Peyer's patch (tissue), 4 donors: ENCODE results near the gene NCS1. TPM values are rescaled to one million over a fixed set of nuclear protein-coding genes. Genes with fewer than 3 reads are reported as not detected.
A peak's percentile ranks its signal among the peaks of the same experiment; 100 is the strongest.

Experiments
- DNase-seq, 3 donors: peaks; one replicate each; pipeline ENCODE4 v3.0.0-alpha.2; 2017 to 2019
- H3K27ac ChIP-seq, 4 donors: fragments of 200-600 bp; sonication (generic); one replicate each; pipeline ENCODE4 v1.5.1; 2016 to 2019
- H3K27me3 ChIP-seq, 2 donors: fragments of 200-600 bp; sonication (generic); one replicate each; pipeline ENCODE4 v1.5.1; 2019
- H3K36me3 ChIP-seq, 3 donors: fragments of 200-600 bp; sonication (generic); one replicate each; pipeline ENCODE4 v1.5.1; 2016 to 2019
- H3K4me1 ChIP-seq, 4 donors: fragments of 200-600 bp; sonication (generic); one replicate each; pipeline ENCODE4 v1.5.1; 2016 to 2019
- H3K4me3 ChIP-seq, 4 donors: fragments of 200-600 bp; sonication (generic); 1 replicate in 3 of 4; 2 replicates in 1 of 4; pipeline ENCODE4 v1.5.1; 2016 to 2019; ENCODE audit warnings: mild to moderate bottlenecking in 1 of 4
- H3K9me3 ChIP-seq, 4 donors: fragments of 200-600 bp; sonication (generic); one replicate each; pipeline ENCODE4 v1.5.1; 2016 to 2019; ENCODE audit warnings: mild to moderate bottlenecking in 1 of 4
- CTCF ChIP-seq, 6 experiments: fragments of 450-650 bp in 4 of 6; fragments of 200-600 bp in 2 of 6; sonication (generic) in 1 of 6; IDR thresholded peaks; one replicate each; pipeline ENCODE4 v1.5.1; 2017 to 2019; ENCODE audit warnings: antibody characterized with exemption in 6 of 6, mild to moderate bottlenecking in 3 of 6, moderate library complexity in 1 of 6
- POLR2A ChIP-seq, 2 donors: fragments of 450-650 bp; IDR thresholded peaks; one replicate each; pipeline ENCODE4 v1.5.1; 2017; ENCODE audit warnings: antibody characterized with exemption in 2 of 2, mild to moderate bottlenecking in 2 of 2, moderate library complexity in 2 of 2
- total RNA-seq, 4 donors: library from RNA; depleted of rRNA; stranded (reverse); fragments of >200 nt; gene quantifications; one replicate each; pipeline ENCODE4 v1.1.0, GENCODE V29; 2016

NCS1 gene
- total RNA-seq, 4 donors from 2014 or later: 0.70 to 6.6 (median 4.1) TPM

DNA sequence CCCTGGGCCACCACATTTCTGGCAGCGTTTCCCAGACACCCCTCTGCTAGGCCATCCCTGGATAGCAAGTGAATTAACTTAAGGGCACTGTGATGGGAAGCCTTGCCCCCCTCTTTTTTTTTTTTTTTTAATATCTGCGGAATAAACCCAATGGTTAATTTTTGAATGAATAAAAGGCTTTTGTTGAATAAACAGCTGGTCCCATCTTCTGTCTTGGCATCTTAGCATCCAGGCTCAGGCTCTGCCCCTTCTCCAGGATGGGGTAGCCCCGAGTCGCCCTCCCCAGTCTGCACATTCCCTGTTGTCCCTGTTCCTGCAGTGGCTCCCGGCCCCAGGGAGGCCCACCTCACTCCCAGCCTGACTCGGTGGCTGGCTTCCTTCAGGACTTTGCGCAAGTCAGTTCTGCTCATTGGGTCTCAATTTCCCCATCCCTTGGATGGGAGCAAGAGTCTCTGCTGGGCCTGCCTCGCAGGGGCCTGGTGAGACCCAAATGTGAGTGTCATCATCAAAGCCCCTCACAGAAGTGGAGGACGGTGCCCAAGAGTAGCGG, 64.3 kb downstream of the NCS1 start:
- DNase-seq: no peak
- no peak for TF ChIP-seq CTCF (IDR thresholded peaks at IDR 0.05)
- no peak for TF ChIP-seq POLR2A (IDR thresholded peaks at IDR 0.05)
- no peaks in the 10 kb centered on the region for H3K9me3 ChIP-seq
- H3K4me3 ChIP-seq: no peak overlapping the region
- no peaks in the 10 kb centered on the region for H3K36me3 ChIP-seq
- no peaks in the 10 kb centered on the region for H3K27me3 ChIP-seq
- H3K4me1 ChIP-seq: peaks cover 0 to 13% (median 0%) of the 10 kb centered on the region in 4 donors
- H3K27ac ChIP-seq: peak overlapping the region in 3 of 4 donors; percentile 35 to 54 (median 38)

DNA sequence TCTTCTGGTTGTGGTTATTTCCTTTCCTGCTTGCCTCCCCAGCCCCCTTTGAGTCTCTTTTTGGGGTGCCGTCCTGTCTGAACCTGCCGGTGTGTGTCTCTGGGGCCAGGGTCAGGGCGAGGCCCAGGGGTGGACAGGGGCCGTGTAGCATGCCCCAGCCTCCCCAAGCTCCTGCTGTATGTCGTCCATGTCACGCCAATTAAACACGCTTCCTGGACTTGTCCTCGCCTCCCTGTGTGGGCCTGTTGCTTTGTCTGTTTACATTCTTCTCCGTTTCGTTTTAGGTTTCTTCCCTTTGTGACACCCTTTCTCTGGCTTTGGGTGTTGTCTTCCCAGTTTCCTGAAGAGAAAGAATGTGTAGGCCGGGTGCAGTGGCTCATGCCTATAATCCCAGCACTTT, 64.9 kb downstream of the NCS1 start:
- Histone ChIP-seq H3K36me3 (no peaks in the 10 kb centered on the region), H3K27ac (peak overlapping the region in 3 of 4 donors; percentile 35 to 54 (median 38)), H3K27me3 (no peaks in the 10 kb centered on the region), H3K9me3 (no peaks in the 10 kb centered on the region), H3K4me3 (no peak overlapping the region), H3K4me1 (peaks cover 0 to 13% (median 0%) of the 10 kb centered on the region in 4 donors)
- no peak for TF ChIP-seq POLR2A (IDR thresholded peaks at IDR 0.05)
- no peak for TF ChIP-seq CTCF (IDR thresholded peaks at IDR 0.05)
- no peak for DNase-seq

DNA sequence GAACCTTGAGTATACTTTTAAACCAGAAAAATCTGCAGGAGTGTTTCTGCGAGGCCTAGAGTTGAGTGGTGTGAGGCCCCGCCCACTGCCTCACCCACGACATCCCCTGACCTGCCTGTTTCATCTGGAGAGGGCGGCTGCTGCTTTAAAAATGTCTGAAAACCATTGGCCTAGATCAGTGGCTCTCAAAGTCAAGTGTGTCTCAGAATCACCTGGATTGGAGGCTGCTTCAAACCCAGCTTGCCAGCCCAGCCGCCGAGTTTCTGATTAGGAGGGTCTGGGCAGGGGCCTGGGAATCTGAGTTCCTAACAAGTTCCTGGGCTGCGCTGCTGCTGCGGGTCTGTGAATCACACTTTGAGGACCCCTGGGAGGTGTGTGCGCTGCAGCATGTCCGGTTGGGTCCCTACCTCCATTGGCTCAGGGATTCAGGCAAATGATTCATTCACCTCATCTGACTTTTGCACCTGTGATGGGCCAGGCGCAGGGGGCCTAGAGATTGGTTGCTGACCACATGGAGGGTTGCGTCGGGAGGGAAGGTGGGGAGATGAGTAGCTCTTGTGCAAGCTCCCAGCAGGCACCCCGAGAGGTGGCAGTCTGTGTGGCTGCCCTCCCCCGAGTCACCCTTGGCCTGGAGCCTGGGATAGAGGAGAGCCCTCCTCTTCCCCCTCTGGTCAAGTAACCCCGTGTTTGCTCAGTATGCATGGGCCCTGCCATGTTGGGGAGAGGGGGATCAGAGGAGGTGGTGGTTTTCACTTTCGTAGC, 65.7 kb downstream of the NCS1 start:
- no peak overlapping the region for H3K4me3 ChIP-seq
- H3K27ac ChIP-seq: peak overlapping the region in 1 of 4 donors; percentile 54
- peaks cover 0 to 13% (median under 1%) of the 10 kb centered on the region in 4 donors for H3K4me1 ChIP-seq
- H3K27me3 ChIP-seq: no peaks in the 10 kb centered on the region
- TF ChIP-seq POLR2A (IDR thresholded peaks at IDR 0.05): no peak
- no peak for TF ChIP-seq CTCF (IDR thresholded peaks at IDR 0.05)
- H3K9me3 ChIP-seq: no peaks in the 10 kb centered on the region
- DNase-seq: no peak
- no peaks in the 10 kb centered on the region for H3K36me3 ChIP-seq

GRCh38 chr9:130239363-130239695, 67.1 kb downstream of the NCS1 start:
- H3K27me3 ChIP-seq: no peaks in the 10 kb centered on the region
- no peak overlapping the region for H3K27ac ChIP-seq
- H3K9me3 ChIP-seq: no peaks in the 10 kb centered on the region
- no peak for TF ChIP-seq CTCF (IDR thresholded peaks at IDR 0.05)
- no peak for TF ChIP-seq POLR2A (IDR thresholded peaks at IDR 0.05)
- DNase-seq: no peak
- H3K4me3 ChIP-seq: no peak overlapping the region
- no peaks in the 10 kb centered on the region for H3K36me3 ChIP-seq
- H3K4me1 ChIP-seq: peaks cover 0 to 13% (median 4%) of the 10 kb centered on the region in 4 donors

GRCh38 chr9:130239741-130240241, 67.6 kb downstream of the NCS1 start:
- Histone ChIP-seq H3K4me3 (no peak overlapping the region), H3K27ac (peak overlapping the region in 1 of 4 donors; percentile 47), H3K4me1 (peaks cover 0 to 13% (median 4%) of the 10 kb centered on the region in 4 donors), H3K9me3 (no peaks in the 10 kb centered on the region), H3K27me3 (no peaks in the 10 kb centered on the region), H3K36me3 (no peaks in the 10 kb centered on the region)
- peak in 2 of 3 donors; percentile 56 to 66 for DNase-seq
- TF ChIP-seq CTCF (IDR thresholded peaks at IDR 0.05) (no peak), POLR2A (IDR thresholded peaks at IDR 0.05) (no peak)
